WTC11 (cell line): ENCODE results near the gene SEZ6. TPM values are rescaled to one million over a fixed set of nuclear protein-coding genes. Genes with fewer than 3 reads are reported as not detected.
A peak's percentile ranks its signal among the peaks of the same experiment; 100 is the strongest.

Experiments used
- ATAC-seq: fragments of 200-7000 bp; cut with Tn5 transposase; 2 replicates; pipeline ENCODE4 v1.10.0; 2021; ENCODE audit warnings: mild to moderate bottlenecking, moderate library complexity
- CTCF ChIA-PET: fragments of 300-600 bp; sonication (Branson Sonifier 250); formaldehyde crosslinking; loops from one replicate; lab custom pipeline; 2021; ENCODE audit warnings: antibody characterized with exemption; lab: Charles Lee
- POLR2A ChIA-PET: fragments of 350-600 bp; sonication (Branson Sonifier 250); formaldehyde crosslinking; loops from one replicate; lab custom pipeline; 2021; ENCODE audit warnings: antibody characterized with exemption; lab: Charles Lee
- DNase-seq: peaks from one replicate; pipeline ENCODE4 v3.0.0; 2021; ENCODE audit warnings: low spot score
- H3K27ac Mint-ChIP-seq: 2 replicates; pipeline ENCODE4 v1.8.0; 2021; ENCODE audit warnings: mixed read lengths
- H3K27me3 Mint-ChIP-seq: 2 replicates; pipeline ENCODE4 v1.8.0; 2021; ENCODE audit warnings: low read depth, mild to moderate bottlenecking, moderate library complexity, mixed read lengths
- H3K36me3 Mint-ChIP-seq: 2 replicates; pipeline ENCODE4 v1.8.0; 2021; ENCODE audit warnings: mixed read lengths
- H3K4me1 Mint-ChIP-seq: 2 replicates; pipeline ENCODE4 v1.8.0; 2022; ENCODE audit warnings: mixed read lengths
- H3K4me3 Mint-ChIP-seq: 2 replicates; pipeline ENCODE4 v1.8.0; 2021; ENCODE audit warnings: mild to moderate bottlenecking, moderate library complexity, mixed read lengths
- H3K9me3 Mint-ChIP-seq: 2 replicates; pipeline ENCODE4 v1.8.0; 2021; ENCODE audit warnings: mixed read lengths
- CREM ChIP-seq: sonication (generic); formaldehyde crosslinking; IDR thresholded peaks from 2 replicates; pipeline ENCODE4 v1.8.1; 2022; ENCODE audit warnings: mild to moderate bottlenecking, missing genetic modification reagents, moderate library complexity
- FOXJ3 ChIP-seq: sonication (generic); formaldehyde crosslinking; IDR thresholded peaks from 2 replicates; pipeline ENCODE4 v1.9.0; 2021; ENCODE audit warnings: missing genetic modification reagents, mild to moderate bottlenecking, borderline replicate concordance
- GABPB1 ChIP-seq: sonication (generic); formaldehyde crosslinking; IDR thresholded peaks from 2 replicates; pipeline ENCODE4 v1.8.1; 2023; ENCODE audit warnings: mild to moderate bottlenecking, missing genetic modification reagents
- MXD4 ChIP-seq: fragments of 250-450 bp; sonication (Bioruptor Pico); IDR thresholded peaks from 2 replicates; pipeline ENCODE4 v1.8.0; 2021; ENCODE audit warnings: mild to moderate bottlenecking, moderate library complexity, borderline replicate concordance
- NFE2L1 ChIP-seq: sonication (generic); formaldehyde crosslinking; IDR thresholded peaks from 2 replicates; pipeline ENCODE4 v1.8.1; 2023; ENCODE audit warnings: missing genetic modification reagents
- NR1H2 ChIP-seq: sonication (generic); formaldehyde crosslinking; IDR thresholded peaks from 2 replicates; pipeline ENCODE4 v1.9.0; 2021; ENCODE audit warnings: mild to moderate bottlenecking, moderate library complexity, missing genetic modification reagents
- NR3C1 ChIP-seq: sonication (generic); formaldehyde crosslinking; conservative IDR thresholded peaks from 2 replicates; pipeline ENCODE4 v1.8.1; 2023; ENCODE audit warnings: low read depth, mild to moderate bottlenecking, missing genetic modification reagents
- OVOL2 ChIP-seq: fragments of 250-450 bp; sonication (Bioruptor Pico); IDR thresholded peaks from 2 replicates; pipeline ENCODE4 v1.9.0; 2021; ENCODE audit warnings: mild to moderate bottlenecking, borderline replicate concordance
- PRRX2 ChIP-seq: fragments of 250-450 bp; sonication (Bioruptor Pico); IDR thresholded peaks from 2 replicates; pipeline ENCODE4 v1.8.0; 2021; ENCODE audit warnings: mild to moderate bottlenecking
- SMAD3 ChIP-seq: sonication (generic); formaldehyde crosslinking; IDR thresholded peaks from 2 replicates; pipeline ENCODE4 v1.8.0; 2022; ENCODE audit warnings: missing genetic modification reagents, mild to moderate bottlenecking, borderline replicate concordance
- TP53 ChIP-seq: sonication (generic); formaldehyde crosslinking; IDR thresholded peaks from 2 replicates; pipeline ENCODE4 v1.8.1; 2023; ENCODE audit warnings: mild to moderate bottlenecking, missing genetic modification reagents
- ZNF219 ChIP-seq: sonication (generic); formaldehyde crosslinking; IDR thresholded peaks from 2 replicates; pipeline ENCODE4 v1.8.0; 2023; ENCODE audit warnings: missing genetic modification reagents, mild to moderate bottlenecking, borderline replicate concordance
- ZNF232 ChIP-seq: sonication (generic); formaldehyde crosslinking; IDR thresholded peaks from 2 replicates; pipeline ENCODE4 v1.8.0; 2022; ENCODE audit warnings: mild to moderate bottlenecking, missing genetic modification reagents
- ZNF671 ChIP-seq: fragments of 250-450 bp; sonication (Bioruptor Pico); IDR thresholded peaks from 2 replicates; pipeline ENCODE4 v1.8.0; 2021; ENCODE audit warnings: mild to moderate bottlenecking
- total RNA-seq: library from RNA; stranded (reverse); gene quantifications from 3 replicates; pipeline ENCODE4 v1.2.3, GENCODE V29; 2021
- TF ChIP-seq, protein P1 (sequence below): sonication (generic); formaldehyde crosslinking; conservative IDR thresholded peaks from 2 replicates; pipeline ENCODE4 v1.8.1; 2023; ENCODE audit warnings: mild to moderate bottlenecking, low read depth, missing genetic modification reagents, moderate library complexity
- TF ChIP-seq, protein P2 (sequence below): fragments of 200-600 bp; IDR thresholded peaks from 2 replicates; pipeline ENCODE4 v1.8.0; 2022; ENCODE audit warnings: antibody characterized with exemption
- TF ChIP-seq, protein P3 (sequence below): sonication (generic); formaldehyde crosslinking; IDR thresholded peaks from 2 replicates; pipeline ENCODE4 v1.8.0; 2022; ENCODE audit warnings: mild to moderate bottlenecking, missing genetic modification reagents
- TF ChIP-seq, protein P4 (sequence below): sonication (generic); formaldehyde crosslinking; IDR thresholded peaks from 2 replicates; pipeline ENCODE4 v1.8.0; 2022; ENCODE audit warnings: missing genetic modification reagents

The SEZ6 gene
- total RNA-seq, 1 experiment from 2014 or later: 3.0 TPM

DNA sequence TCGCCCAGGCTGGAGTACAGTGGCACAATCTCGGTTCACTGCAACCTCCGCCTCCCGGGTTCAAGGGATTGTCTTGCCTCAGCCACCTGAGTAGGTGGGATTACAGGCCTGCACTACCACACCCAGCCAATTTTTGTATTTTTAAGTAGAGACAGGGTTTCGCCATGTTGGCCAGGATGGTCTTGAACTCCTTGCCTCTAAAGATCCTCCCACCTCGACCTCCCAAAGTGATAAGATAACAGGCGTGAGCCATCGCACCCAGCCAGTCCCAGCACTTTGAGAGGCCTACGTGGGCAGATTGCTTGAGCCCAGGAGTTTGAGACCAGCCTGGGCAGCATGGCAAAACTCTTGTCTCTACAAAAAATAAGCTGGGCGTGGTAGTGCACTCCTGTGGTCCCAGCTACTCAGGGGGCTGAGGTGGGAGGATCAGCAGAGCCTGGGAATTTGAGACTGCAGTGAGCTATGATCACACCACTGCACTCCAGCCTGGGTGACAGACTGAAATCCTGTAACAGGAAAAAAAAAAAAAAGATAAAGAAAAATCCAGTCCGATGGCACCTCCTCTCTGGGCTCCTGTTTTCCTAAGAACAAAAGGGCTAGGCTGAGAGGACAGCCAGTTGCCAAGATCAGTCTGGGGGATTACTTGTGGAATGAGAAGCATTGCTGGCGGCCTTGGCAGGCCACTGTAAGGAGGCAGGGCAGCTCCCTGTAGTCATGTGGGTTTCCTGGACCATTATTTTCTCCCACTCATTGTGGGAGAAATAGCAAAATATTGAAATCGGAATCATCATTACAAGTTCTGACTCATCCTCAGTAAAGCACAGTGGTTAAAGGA, 34.1 kb upstream of the SEZ6 start:
- Mint-ChIP-seq H3K4me1 (peaks cover 49% of the 10 kb centered on the region), H3K27ac (peak overlapping the region; percentile 51; the same call in 1 of the 2 replicates), H3K4me3 (no peak overlapping the region), H3K36me3 (peaks cover 10% of the 10 kb centered on the region), H3K27me3 (peaks cover 7% of the 10 kb centered on the region), H3K9me3 (peaks cover 6% of the 10 kb centered on the region)
- ChIA-PET POLR2A (interaction anchor here (0.7 to 0.8 kb wide), 2 partner anchors 88 to 198 kb away, joined by 3 to 4 read pairs; no protein-coding TSS in a partner anchor), CTCF (interaction anchor here (0.7 to 1.0 kb wide), 8 partner anchors 20 to 87 kb away, joined by 3 to 7 read pairs (median 4); no protein-coding TSS in a partner anchor)
- no peak for ATAC-seq
- TF ChIP-seq, protein P1, sequence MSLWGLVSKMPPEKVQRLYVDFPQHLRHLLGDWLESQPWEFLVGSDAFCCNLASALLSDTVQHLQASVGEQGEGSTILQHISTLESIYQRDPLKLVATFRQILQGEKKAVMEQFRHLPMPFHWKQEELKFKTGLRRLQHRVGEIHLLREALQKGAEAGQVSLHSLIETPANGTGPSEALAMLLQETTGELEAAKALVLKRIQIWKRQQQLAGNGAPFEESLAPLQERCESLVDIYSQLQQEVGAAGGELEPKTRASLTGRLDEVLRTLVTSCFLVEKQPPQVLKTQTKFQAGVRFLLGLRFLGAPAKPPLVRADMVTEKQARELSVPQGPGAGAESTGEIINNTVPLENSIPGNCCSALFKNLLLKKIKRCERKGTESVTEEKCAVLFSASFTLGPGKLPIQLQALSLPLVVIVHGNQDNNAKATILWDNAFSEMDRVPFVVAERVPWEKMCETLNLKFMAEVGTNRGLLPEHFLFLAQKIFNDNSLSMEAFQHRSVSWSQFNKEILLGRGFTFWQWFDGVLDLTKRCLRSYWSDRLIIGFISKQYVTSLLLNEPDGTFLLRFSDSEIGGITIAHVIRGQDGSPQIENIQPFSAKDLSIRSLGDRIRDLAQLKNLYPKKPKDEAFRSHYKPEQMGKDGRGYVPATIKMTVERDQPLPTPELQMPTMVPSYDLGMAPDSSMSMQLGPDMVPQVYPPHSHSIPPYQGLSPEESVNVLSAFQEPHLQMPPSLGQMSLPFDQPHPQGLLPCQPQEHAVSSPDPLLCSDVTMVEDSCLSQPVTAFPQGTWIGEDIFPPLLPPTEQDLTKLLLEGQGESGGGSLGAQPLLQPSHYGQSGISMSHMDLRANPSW (CRISPR knock-in tag): no peak
- TF ChIP-seq NR3C1 (CRISPR knock-in tag): no peak
- no peak for TF ChIP-seq ZNF219 (CRISPR knock-in tag)
- no peak for TF ChIP-seq GABPB1 (CRISPR knock-in tag)
- TF ChIP-seq, protein P2, sequence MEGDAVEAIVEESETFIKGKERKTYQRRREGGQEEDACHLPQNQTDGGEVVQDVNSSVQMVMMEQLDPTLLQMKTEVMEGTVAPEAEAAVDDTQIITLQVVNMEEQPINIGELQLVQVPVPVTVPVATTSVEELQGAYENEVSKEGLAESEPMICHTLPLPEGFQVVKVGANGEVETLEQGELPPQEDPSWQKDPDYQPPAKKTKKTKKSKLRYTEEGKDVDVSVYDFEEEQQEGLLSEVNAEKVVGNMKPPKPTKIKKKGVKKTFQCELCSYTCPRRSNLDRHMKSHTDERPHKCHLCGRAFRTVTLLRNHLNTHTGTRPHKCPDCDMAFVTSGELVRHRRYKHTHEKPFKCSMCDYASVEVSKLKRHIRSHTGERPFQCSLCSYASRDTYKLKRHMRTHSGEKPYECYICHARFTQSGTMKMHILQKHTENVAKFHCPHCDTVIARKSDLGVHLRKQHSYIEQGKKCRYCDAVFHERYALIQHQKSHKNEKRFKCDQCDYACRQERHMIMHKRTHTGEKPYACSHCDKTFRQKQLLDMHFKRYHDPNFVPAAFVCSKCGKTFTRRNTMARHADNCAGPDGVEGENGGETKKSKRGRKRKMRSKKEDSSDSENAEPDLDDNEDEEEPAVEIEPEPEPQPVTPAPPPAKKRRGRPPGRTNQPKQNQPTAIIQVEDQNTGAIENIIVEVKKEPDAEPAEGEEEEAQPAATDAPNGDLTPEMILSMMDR: no peak
- no peak for TF ChIP-seq NR1H2 (CRISPR knock-in tag)
- TF ChIP-seq CREM: no peak
- TF ChIP-seq OVOL2: no peak
- TF ChIP-seq MXD4 (CRISPR knock-in tag): no peak
- TF ChIP-seq, protein P3, sequence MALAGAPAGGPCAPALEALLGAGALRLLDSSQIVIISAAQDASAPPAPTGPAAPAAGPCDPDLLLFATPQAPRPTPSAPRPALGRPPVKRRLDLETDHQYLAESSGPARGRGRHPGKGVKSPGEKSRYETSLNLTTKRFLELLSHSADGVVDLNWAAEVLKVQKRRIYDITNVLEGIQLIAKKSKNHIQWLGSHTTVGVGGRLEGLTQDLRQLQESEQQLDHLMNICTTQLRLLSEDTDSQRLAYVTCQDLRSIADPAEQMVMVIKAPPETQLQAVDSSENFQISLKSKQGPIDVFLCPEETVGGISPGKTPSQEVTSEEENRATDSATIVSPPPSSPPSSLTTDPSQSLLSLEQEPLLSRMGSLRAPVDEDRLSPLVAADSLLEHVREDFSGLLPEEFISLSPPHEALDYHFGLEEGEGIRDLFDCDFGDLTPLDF (CRISPR knock-in tag): no peak
- no peak for TF ChIP-seq SMAD3 (CRISPR knock-in tag)
- TF ChIP-seq FOXJ3: no peak
- TF ChIP-seq TP53 (CRISPR knock-in tag): no peak
- no peak for TF ChIP-seq NFE2L1 (CRISPR knock-in tag)
- TF ChIP-seq, protein P4, sequence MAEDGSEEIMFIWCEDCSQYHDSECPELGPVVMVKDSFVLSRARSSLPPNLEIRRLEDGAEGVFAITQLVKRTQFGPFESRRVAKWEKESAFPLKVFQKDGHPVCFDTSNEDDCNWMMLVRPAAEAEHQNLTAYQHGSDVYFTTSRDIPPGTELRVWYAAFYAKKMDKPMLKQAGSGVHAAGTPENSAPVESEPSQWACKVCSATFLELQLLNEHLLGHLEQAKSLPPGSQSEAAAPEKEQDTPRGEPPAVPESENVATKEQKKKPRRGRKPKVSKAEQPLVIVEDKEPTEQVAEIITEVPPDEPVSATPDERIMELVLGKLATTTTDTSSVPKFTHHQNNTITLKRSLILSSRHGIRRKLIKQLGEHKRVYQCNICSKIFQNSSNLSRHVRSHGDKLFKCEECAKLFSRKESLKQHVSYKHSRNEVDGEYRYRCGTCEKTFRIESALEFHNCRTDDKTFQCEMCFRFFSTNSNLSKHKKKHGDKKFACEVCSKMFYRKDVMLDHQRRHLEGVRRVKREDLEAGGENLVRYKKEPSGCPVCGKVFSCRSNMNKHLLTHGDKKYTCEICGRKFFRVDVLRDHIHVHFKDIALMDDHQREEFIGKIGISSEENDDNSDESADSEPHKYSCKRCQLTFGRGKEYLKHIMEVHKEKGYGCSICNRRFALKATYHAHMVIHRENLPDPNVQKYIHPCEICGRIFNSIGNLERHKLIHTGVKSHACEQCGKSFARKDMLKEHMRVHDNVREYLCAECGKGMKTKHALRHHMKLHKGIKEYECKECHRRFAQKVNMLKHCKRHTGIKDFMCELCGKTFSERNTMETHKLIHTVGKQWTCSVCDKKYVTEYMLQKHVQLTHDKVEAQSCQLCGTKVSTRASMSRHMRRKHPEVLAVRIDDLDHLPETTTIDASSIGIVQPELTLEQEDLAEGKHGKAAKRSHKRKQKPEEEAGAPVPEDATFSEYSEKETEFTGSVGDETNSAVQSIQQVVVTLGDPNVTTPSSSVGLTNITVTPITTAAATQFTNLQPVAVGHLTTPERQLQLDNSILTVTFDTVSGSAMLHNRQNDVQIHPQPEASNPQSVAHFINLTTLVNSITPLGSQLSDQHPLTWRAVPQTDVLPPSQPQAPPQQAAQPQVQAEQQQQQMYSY (CRISPR knock-in tag): no peak
- no peak for TF ChIP-seq ZNF671 (CRISPR knock-in tag)
- no peak for TF ChIP-seq PRRX2 (CRISPR knock-in tag)
- TF ChIP-seq ZNF232: no peak
- no peak for DNase-seq
